K562 (cell line): ENCODE results near the gene SOX18. TPM values are rescaled to one million over a fixed set of nuclear protein-coding genes. Genes with fewer than 3 reads are reported as not detected.

Source experiments
- E2F6 ChIP-seq, 2 experiments: IDR thresholded peaks; 2 replicates each; pipeline ENCODE4 v1.6.1; 2011; ENCODE audit warnings: borderline replicate concordance in 1 of 2, control low read depth in 1 of 2, low read depth in 1 of 2, low read length in 1 of 2, mild to moderate bottlenecking in 1 of 2, mixed read lengths in 1 of 2, moderate library complexity in 1 of 2; ENCODE audit not compliant: insufficient read depth in 1 of 2, insufficient read length in 1 of 2, poor library complexity in 1 of 2, severe bottlenecking in 1 of 2; ENCODE audit errors: extremely low read depth in 1 of 2
- EWSR1 ChIP-seq: fragments of 450-650 bp; IDR thresholded peaks from 2 replicates; pipeline ENCODE4 v1.6.1; 2018; ENCODE audit warnings: borderline replicate concordance, mild to moderate bottlenecking, low read depth, moderate library complexity; ENCODE audit not compliant: partially characterized antibody
- HNRNPL ChIP-seq: fragments of 200-400 bp; formaldehyde crosslinking; IDR thresholded peaks from 2 replicates; pipeline ENCODE4 v1.6.1; 2017; ENCODE audit warnings: low read depth, mild to moderate bottlenecking, low read length
- UBTF ChIP-seq, 2 experiments: IDR thresholded peaks; 2 replicates each; pipeline ENCODE4 v1.6.1; 2012; ENCODE audit warnings: improper control_type of control experiment in 2 of 2, low read depth in 2 of 2, low read length in 2 of 2, borderline replicate concordance in 1 of 2
- ZNF274 ChIP-seq: IDR thresholded peaks from 2 replicates; pipeline ENCODE4 v1.6.1; 2011; ENCODE audit warnings: low read depth, mild to moderate bottlenecking, low read length, moderate library complexity, borderline replicate concordance
- polyA plus RNA-seq, 8 experiments: library from polyadenylated mRNA; depleted of rRNA in 4 of 8; stranded (reverse) in 5 of 8; unstranded in 3 of 8; fragments of >200 nt; fragmentation: Nextera tagmentation in 2 of 8; fragmentation: Illumina TruSeq in 1 of 8; extraction: Ambion mirVana in 2 of 8; extraction: Trizol in 1 of 8; gene quantifications; 2 replicates each; pipeline versions ENCODE4 v1.2.1 to v1.2.3, GENCODE V29; 2011 to 2014; ENCODE audit warnings: inconsistent platforms in 1 of 8, missing spikeins in 1 of 8
- total RNA-seq, 7 experiments: library from RNA; depleted of rRNA in 6 of 7; stranded (reverse); fragments of >200 nt in 6 of 7; fragmentation: Illumina TruSeq in 2 of 7; extraction: Trizol in 2 of 7; gene quantifications; 2 replicates each; pipeline versions ENCODE4 v1.2.1 to v1.2.3, GENCODE V29; 2011 to 2021; ENCODE audit warnings: low replicate concordance in 1 of 7
- TF ChIP-seq, protein P1 (sequence below): fragments of 200-800 bp; sonication (Bioruptor generic); IDR thresholded peaks from 2 replicates; pipeline ENCODE4 v1.6.1; 2017; ENCODE audit warnings: missing genetic modification characterization, missing compliant biosample characterization
- TF ChIP-seq, protein P2 (sequence below), 2 experiments: fragments of 450-650 bp; conservative IDR thresholded peaks; 2 replicates each; pipeline ENCODE4 v1.6.1; 2017; ENCODE audit warnings: mild to moderate bottlenecking in 2 of 2, moderate library complexity in 2 of 2
- TF ChIP-seq, protein P3 (sequence below), 3 experiments: fragments of 200-800 bp in 1 of 3; sonication (Bioruptor generic) in 1 of 3; sonication (generic) in 1 of 3; formaldehyde crosslinking in 1 of 3; IDR thresholded peaks; 2 replicates each; pipeline versions ENCODE4 v1.6.1 to v1.8.0; 2016 to 2022; ENCODE audit warnings: mild to moderate bottlenecking in 2 of 3, missing compliant biosample characterization in 2 of 3, missing genetic modification characterization in 2 of 3, missing genetic modification reagents in 1 of 3

Gene SOX18
- total and polyA plus RNA-seq, 9 of the 15 experiments (the other 6 are each of a cell fraction or from before 2014, with no cell fraction given), result 0.15 to 19.8 (median 0.33) TPM

DNA sequence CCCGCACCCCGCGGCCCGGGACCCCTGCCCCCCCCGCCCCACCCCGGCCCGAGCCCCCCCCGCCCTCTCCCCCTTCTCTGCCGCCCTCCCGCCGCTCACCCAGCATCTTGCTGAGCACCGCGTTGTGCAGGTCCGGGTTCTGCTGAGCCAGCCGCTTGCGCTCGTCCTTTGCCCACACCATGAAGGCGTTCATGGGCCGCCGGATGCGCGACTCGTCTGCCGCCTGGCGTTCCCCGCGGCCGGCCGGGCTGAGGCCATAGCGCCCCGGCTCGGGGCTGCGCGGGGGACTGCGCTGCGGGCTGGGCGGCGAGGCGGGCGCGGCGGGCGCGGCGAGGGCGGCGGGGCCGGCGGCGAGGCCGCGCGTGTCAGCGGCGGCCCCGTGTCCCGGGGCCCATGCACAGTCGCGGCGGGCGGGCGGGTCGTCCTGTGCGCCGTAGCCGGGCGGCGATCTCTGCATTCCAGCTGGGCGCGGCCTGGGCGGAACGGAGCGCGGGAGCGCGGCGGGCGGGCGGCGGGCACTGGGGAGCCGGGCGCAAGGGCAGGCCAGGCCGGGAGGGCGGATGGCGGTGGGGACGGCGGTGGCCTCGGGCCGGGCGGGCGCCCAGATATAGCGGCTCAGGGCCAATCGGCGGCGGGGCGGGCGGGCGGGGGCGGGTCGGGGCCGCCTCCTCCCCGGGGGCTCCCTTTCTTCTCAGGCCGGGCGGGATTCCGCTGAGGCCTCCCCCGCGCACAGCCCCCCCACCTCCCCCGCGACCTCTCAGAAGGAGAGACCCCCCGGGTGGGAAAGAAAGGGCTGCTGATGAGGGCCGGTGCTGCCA, at the start of gene SOX18 (continued):
- peak in 1 of 2 experiments; percentile 45 for TF ChIP-seq E2F6 (IDR thresholded peaks at IDR 0.05; ENCODE audit: borderline replicate concordance in 1 of 2, extremely low read depth in 1 of 2, insufficient read depth in 1 of 2, insufficient read length in 1 of 2, low read depth in 1 of 2, low read length in 1 of 2, poor library complexity in 1 of 2, severe bottlenecking in 1 of 2)
- TF ChIP-seq HNRNPL, result peak; percentile 84
- peak; percentile 68 to 92 for TF ChIP-seq UBTF (IDR thresholded peaks at IDR 0.05; ENCODE audit: borderline replicate concordance in 1 of 2, low read depth in 2 of 2, low read length in 2 of 2)
- TF ChIP-seq, protein P1, sequence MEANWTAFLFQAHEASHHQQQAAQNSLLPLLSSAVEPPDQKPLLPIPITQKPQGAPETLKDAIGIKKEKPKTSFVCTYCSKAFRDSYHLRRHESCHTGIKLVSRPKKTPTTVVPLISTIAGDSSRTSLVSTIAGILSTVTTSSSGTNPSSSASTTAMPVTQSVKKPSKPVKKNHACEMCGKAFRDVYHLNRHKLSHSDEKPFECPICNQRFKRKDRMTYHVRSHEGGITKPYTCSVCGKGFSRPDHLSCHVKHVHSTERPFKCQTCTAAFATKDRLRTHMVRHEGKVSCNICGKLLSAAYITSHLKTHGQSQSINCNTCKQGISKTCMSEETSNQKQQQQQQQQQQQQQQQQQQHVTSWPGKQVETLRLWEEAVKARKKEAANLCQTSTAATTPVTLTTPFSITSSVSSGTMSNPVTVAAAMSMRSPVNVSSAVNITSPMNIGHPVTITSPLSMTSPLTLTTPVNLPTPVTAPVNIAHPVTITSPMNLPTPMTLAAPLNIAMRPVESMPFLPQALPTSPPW (CRISPR knock-in tag), result peak; percentile 80
- no peak for TF ChIP-seq EWSR1
- TF ChIP-seq, protein P2, sequence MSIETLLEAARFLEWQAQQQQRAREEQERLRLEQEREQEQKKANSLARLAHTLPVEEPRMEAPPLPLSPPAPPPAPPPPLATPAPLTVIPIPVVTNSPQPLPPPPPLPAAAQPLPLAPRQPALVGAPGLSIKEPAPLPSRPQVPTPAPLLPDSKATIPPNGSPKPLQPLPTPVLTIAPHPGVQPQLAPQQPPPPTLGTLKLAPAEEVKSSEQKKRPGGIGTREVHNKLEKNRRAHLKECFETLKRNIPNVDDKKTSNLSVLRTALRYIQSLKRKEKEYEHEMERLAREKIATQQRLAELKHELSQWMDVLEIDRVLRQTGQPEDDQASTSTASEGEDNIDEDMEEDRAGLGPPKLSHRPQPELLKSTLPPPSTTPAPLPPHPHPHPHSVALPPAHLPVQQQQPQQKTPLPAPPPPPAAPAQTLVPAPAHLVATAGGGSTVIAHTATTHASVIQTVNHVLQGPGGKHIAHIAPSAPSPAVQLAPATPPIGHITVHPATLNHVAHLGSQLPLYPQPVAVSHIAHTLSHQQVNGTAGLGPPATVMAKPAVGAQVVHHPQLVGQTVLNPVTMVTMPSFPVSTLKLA (conservative IDR thresholded peaks at IDR 0.05), result no peak
- TF ChIP-seq, protein P3, sequence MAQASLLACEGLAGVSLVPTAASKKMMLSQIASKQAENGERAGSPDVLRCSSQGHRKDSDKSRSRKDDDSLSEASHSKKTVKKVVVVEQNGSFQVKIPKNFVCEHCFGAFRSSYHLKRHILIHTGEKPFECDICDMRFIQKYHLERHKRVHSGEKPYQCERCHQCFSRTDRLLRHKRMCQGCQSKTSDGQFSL (CRISPR knock-in tag; IDR thresholded peaks at IDR 0.05), result 0 out of 2 replicates have a peak, but pooled peaks have one; percentile 41
- TF ChIP-seq, protein P3 (tag; IDR thresholded peaks at IDR 0.05), result no peak
- no peak for TF ChIP-seq ZNF274
